GM18505 (cell line): ENCODE data around the gene EIF6.
"Not testable (repeated sequence)": the region's sequence is repeated elsewhere in the genome, so short reads cannot be mapped to it uniquely, and the experiment has no call there.

Experiments
- ATAC-seq: cut with Tn5 transposase; IDR thresholded peaks from one replicate; pipeline ENCODE4 v1.9.1; 2021; ENCODE audit not compliant: unreplicated experiment
- POLR2A ChIP-seq: IDR thresholded peaks from 4 replicates; pipeline ENCODE4 v1.6.1; 2011; ENCODE audit warnings: borderline replicate concordance; ENCODE audit not compliant: insufficient read depth, insufficient read length; ENCODE audit errors: extremely low read depth

Gene EIF6

GRCh38 chr20:35319871-35320197, 35.3 kb upstream of the EIF6 start:
- no peak for ATAC-seq
- no peak for TF ChIP-seq POLR2A

- TF ChIP-seq POLR2A = no peak
- ATAC-seq = no peak
Observed at GRCh38 chr20:35319192-35319870, 34.8 kb upstream of the EIF6 start.

- TF ChIP-seq POLR2A = no peak
- no peak for ATAC-seq
Observed at GRCh38 chr20:35318502-35319157, 34.1 kb upstream of the EIF6 start.

- TF ChIP-seq POLR2A = no peak
- no peak for ATAC-seq
Observed at GRCh38 chr20:35317416-35318210, 33.0 kb upstream of the EIF6 start.

GRCh38 chr20:35316086-35316485, 31.5 kb upstream of the EIF6 start:
- TF ChIP-seq POLR2A = no peak
- ATAC-seq = no peak

GRCh38 chr20:35315632-35316020, 31.1 kb upstream of the EIF6 start:
- ATAC-seq = not testable (repeated sequence)

GRCh38 chr20:35314816-35315631, 30.5 kb upstream of the EIF6 start:
- TF ChIP-seq POLR2A = no peak
- ATAC-seq = no peak

GRCh38 chr20:35312318-35312717, 27.7 kb upstream of the EIF6 start:
- ATAC-seq = no peak
- no peak for TF ChIP-seq POLR2A

GRCh38 chr20:35311822-35312221, 27.2 kb upstream of the EIF6 start:
- no peak for ATAC-seq
- TF ChIP-seq POLR2A = no peak

- TF ChIP-seq POLR2A = no peak
Observed at GRCh38 chr20:35311409-35311808, 26.8 kb upstream of the EIF6 start.

GRCh38 chr20:35307666-35308653, 23.4 kb upstream of the EIF6 start:
- no peak for ATAC-seq
- TF ChIP-seq POLR2A = no peak

More at GRCh38 chr20:35311409-35311808, 26.8 kb upstream of the EIF6 start:
- ATAC-seq = no peak

- no peak for TF ChIP-seq POLR2A
- ATAC-seq = no peak
Observed at GRCh38 chr20:35306931-35307517, 22.5 kb upstream of the EIF6 start.
